Vagina (tissue), 2 donors: ENCODE results near the gene SLC12A8. TPM values are rescaled to one million over a fixed set of nuclear protein-coding genes. Genes with fewer than 3 reads are reported as not detected.
A peak's percentile ranks its signal among the peaks of the same experiment; 100 is the strongest.

ENCODE experiments used
- DNase-seq, 2 donors: peaks; one replicate each; pipeline ENCODE4 v3.0.0-alpha.2; 2017; ENCODE audit errors: extremely low spot score in 2 of 2
- H3K27ac ChIP-seq: fragments of 200-600 bp; sonication (generic); one replicate; pipeline ENCODE4 v1.5.1; 2019
- H3K27me3 ChIP-seq: fragments of 200-600 bp; sonication (generic); one replicate; pipeline ENCODE4 v1.5.1; 2019
- H3K36me3 ChIP-seq, 2 donors: fragments of 200-600 bp; sonication (generic); one replicate each; pipeline ENCODE4 v1.5.1; 2017 to 2019
- H3K4me1 ChIP-seq: fragments of 200-600 bp; sonication (generic); one replicate; pipeline ENCODE4 v1.5.1; 2019
- H3K4me3 ChIP-seq, 2 donors: fragments of 200-600 bp; sonication (generic); 1 replicate in 1 of 2; 2 replicates in 1 of 2; pipeline ENCODE4 v1.5.1; 2016 to 2019
- H3K9me3 ChIP-seq: fragments of 200-600 bp; sonication (generic); one replicate; pipeline ENCODE4 v1.5.1; 2019
- POLR2A ChIP-seq, 2 donors: fragments of 450-650 bp; IDR thresholded peaks; one replicate each; pipeline ENCODE4 v1.6.1; 2017; ENCODE audit warnings: antibody characterized with exemption in 2 of 2, mild to moderate bottlenecking in 2 of 2, moderate library complexity in 2 of 2
- POLR2AphosphoS5 ChIP-seq, 2 donors: sonication (generic); formaldehyde crosslinking; IDR thresholded peaks; one replicate each; pipeline ENCODE4 v1.9.0; 2017; ENCODE audit warnings: antibody characterized with exemption in 2 of 2, mild to moderate bottlenecking in 2 of 2, low read depth in 1 of 2; ENCODE audit not compliant: insufficient read depth in 1 of 2
- intact Hi-C: fragments of 100-400 bp; cut with DNase I; formaldehyde crosslinking; loops from one replicate; pipeline ENCODE4 v1.15.1; 2023
- total RNA-seq: library from RNA; depleted of rRNA; stranded (reverse); fragments of >200 nt; gene quantifications from one replicate; pipeline ENCODE4 v1.2.3, GENCODE V29; 2016
- TF ChIP-seq, protein P1 (sequence below), 3 experiments: fragments of 450-650 bp in 2 of 3; fragments of 200-600 bp in 1 of 3; sonication (generic) in 1 of 3; IDR thresholded peaks; one replicate each; pipeline ENCODE4 v1.5.1; 2017 to 2019; ENCODE audit warnings: antibody characterized with exemption in 3 of 3, mild to moderate bottlenecking in 2 of 3, moderate library complexity in 2 of 3

SLC12A8 gene
- total RNA-seq, 1 donor from 2014 or later = 6.1 TPM

DNA sequence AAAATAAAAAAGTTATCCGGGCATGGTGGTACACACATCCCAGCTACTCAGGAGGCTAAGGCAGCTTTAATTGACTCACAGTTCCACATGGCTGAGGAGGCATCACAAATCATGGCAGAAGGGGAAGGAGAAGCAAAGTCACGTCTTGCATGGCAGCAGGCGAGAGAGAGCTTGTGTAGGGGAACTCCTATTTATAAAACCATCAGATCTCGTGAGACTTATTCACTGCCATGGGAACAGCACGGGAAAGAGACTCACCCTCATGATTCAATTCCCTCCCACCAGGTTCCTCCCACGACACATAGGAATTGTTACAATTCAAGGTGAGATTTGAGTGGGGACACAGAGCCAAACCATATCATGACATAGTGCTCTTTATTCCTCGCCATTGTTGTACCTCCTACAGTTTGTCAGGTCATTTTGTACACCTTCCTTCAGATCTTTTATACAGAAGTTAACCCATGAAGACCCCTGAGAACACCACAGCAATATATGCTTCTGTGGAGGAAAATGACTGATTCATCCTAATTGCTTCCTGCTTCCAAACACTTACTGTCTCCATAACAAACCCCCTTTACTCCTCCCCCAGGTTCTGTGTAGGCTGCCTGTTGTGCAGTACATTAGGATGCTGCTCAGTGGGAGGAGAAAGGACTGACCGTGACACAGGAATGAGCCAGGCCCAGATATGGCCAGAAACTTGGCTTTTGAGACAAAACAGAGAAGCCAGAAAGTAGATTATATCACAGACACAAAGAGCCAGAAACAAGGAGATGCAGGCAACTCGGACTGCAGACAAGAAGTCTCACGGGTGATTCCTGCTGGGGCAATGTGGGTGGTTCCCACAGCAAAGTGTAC, 88.9 kb downstream of the SLC12A8 start:
- H3K36me3 ChIP-seq = no peaks in the 10 kb centered on the region
- H3K27ac ChIP-seq = no peak overlapping the region
- H3K4me1 ChIP-seq = peaks cover 10% of the 10 kb centered on the region
- no peak for DNase-seq
- intact Hi-C loops = no loop called here
- H3K4me3 ChIP-seq = no peak overlapping the region
- no peaks in the 10 kb centered on the region for H3K27me3 ChIP-seq
- TF ChIP-seq, protein P1, sequence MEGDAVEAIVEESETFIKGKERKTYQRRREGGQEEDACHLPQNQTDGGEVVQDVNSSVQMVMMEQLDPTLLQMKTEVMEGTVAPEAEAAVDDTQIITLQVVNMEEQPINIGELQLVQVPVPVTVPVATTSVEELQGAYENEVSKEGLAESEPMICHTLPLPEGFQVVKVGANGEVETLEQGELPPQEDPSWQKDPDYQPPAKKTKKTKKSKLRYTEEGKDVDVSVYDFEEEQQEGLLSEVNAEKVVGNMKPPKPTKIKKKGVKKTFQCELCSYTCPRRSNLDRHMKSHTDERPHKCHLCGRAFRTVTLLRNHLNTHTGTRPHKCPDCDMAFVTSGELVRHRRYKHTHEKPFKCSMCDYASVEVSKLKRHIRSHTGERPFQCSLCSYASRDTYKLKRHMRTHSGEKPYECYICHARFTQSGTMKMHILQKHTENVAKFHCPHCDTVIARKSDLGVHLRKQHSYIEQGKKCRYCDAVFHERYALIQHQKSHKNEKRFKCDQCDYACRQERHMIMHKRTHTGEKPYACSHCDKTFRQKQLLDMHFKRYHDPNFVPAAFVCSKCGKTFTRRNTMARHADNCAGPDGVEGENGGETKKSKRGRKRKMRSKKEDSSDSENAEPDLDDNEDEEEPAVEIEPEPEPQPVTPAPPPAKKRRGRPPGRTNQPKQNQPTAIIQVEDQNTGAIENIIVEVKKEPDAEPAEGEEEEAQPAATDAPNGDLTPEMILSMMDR (IDR thresholded peaks at IDR 0.05) = no peak
- no peak for TF ChIP-seq POLR2AphosphoS5 (IDR thresholded peaks at IDR 0.05; ENCODE audit: insufficient read depth in 1 of 2, low read depth in 1 of 2)
- TF ChIP-seq POLR2A (IDR thresholded peaks at IDR 0.05) = no peak
- H3K9me3 ChIP-seq = no peaks in the 10 kb centered on the region

DNA sequence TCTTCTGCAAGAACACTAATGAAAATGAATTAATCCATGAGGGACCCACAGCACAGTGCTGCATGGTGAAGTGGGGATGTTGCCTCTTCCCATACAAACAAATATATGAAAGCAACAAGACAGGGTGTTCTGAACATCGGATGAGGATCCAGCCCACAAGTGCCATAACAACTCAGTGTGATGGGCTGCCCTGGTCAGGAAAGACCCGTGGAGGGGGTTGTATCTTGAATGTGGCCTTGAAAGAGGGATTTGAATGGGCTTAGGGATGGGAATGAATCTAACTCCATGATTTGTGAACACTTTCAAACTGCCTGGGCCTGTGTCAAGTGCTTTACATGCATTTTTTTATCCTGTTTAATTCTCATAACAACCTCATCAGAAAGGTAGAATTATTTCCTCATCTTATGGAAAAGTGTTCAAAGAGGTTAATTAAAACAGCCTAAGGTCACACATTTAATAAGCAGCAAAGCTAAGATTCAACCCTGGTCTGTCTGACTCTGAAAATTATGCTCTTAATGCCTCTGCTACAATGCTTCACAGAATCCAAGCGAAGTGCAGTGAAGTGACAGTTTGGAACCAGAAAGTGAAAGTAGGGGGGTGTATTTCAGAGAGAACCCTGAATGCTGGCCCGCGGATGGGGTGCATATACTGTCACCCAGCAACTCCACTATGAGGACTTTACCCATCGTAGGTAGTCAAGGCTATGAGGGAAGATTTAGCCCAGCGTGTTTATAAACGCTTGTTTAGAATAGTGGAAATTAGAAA, 91.1 kb downstream of the SLC12A8 start:
- Histone ChIP-seq H3K4me3 (no peak overlapping the region), H3K9me3 (no peaks in the 10 kb centered on the region), H3K4me1 (peaks cover 20% of the 10 kb centered on the region), H3K36me3 (no peaks in the 10 kb centered on the region), H3K27ac (no peak overlapping the region), H3K27me3 (no peaks in the 10 kb centered on the region)
- DNase-seq = no peak
- intact Hi-C loops = no loop called here
- TF ChIP-seq POLR2A (IDR thresholded peaks at IDR 0.05) = no peak
- TF ChIP-seq, protein P1 (IDR thresholded peaks at IDR 0.05) = no peak
- TF ChIP-seq POLR2AphosphoS5 (IDR thresholded peaks at IDR 0.05; ENCODE audit: insufficient read depth in 1 of 2, low read depth in 1 of 2) = no peak

DNA sequence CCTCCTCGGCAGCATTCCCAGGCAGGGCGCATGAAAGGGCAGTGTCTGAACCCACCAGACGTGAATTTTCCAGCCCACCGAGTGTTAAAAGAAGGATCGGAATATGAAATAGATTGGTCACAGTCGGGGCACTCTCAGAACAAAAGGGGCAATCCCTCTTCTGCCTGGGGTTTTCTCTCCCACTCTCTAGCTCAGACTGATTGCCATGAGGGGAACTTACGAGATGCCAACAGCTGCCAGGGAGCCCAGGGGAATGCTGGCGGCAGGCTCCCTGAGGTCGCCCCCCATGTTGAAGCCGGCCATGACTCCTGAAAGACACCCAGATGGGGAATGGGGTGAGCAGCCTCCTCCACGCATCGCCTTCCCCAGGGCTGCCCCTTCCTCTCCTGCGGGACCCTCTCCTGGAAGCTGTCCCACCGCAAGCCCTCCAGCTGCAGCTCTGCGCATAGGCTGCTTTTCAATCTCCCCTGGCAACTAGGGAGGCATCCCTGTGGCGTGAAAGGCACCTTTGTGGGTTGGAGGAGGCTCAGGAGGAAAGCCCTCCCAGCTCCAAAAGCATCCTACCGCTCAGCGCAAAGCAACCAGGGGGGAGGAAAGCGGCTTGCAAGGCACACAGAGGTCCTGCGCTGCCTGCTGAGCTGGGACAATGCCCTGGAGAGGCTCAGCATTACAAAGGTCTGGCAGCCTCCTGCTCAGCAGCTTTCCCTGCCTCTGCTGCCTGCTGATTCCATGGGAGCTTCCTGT, 92.0 kb downstream of the SLC12A8 start:
- intact Hi-C loops = no loop called here
- no peak for DNase-seq
- TF ChIP-seq POLR2A (IDR thresholded peaks at IDR 0.05) (no peak), POLR2AphosphoS5 (IDR thresholded peaks at IDR 0.05; ENCODE audit: insufficient read depth in 1 of 2, low read depth in 1 of 2) (no peak)
- TF ChIP-seq, protein P1 (IDR thresholded peaks at IDR 0.05) = no peak
- no peak overlapping the region for H3K27ac ChIP-seq
- peak overlapping the region; percentile 10 to 37 for H3K4me3 ChIP-seq
- peaks cover 28% of the 10 kb centered on the region for H3K4me1 ChIP-seq
- no peaks in the 10 kb centered on the region for H3K36me3 ChIP-seq
- no peaks in the 10 kb centered on the region for H3K27me3 ChIP-seq
- no peaks in the 10 kb centered on the region for H3K9me3 ChIP-seq

DNA sequence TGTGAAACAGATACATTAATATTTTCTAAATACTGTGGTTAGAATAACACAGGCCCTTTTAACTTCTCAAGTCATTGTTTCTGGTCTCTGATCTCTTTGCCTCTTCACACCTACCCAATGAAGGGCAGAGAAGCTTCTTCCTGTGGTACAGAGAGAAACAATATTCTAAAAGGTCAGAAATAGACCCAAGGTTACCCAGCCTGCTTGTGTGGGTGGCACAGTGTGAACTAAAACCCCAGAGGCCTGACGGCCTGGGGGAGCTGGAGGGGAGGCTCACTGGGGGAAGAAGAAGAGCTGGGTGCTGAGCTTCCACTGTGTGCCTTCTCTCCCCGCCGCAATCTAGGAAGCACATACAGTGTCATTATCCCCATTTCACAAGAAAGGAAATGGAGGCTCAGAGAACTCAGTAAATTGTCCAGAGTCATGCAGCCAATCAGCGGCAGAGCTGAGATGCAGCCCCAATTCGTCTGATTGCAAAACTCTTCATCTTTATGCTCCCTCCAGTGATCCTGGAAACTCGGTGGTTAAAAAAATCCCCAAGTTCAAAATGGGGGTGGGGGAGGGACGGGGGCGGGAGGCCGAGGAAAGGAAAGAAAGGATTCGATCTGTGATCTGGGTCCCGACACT, 92.7 kb downstream of the SLC12A8 start:
- intact Hi-C loops = no loop called here
- Histone ChIP-seq H3K4me3 (peak overlapping the region; percentile 10 to 37), H3K27ac (no peak overlapping the region)

More for the DNA sequence above, 92.7 kb downstream of the SLC12A8 start:
- no peaks in the 10 kb centered on the region for H3K9me3 ChIP-seq
- H3K27me3 ChIP-seq = no peaks in the 10 kb centered on the region
- H3K4me1 ChIP-seq = peaks cover 34% of the 10 kb centered on the region
- TF ChIP-seq POLR2AphosphoS5 (IDR thresholded peaks at IDR 0.05; ENCODE audit: insufficient read depth in 1 of 2, low read depth in 1 of 2) = no peak
- no peak for TF ChIP-seq POLR2A (IDR thresholded peaks at IDR 0.05)
- TF ChIP-seq, protein P1 (IDR thresholded peaks at IDR 0.05) = no peak
- DNase-seq = no peak
- no peaks in the 10 kb centered on the region for H3K36me3 ChIP-seq
